SK-N-MC (cell line): Measurements from ENCODE around the gene SDF4.

Experiments
- EZH2 ChIP-seq: fragments of 200-600 bp; sonication (generic); IDR thresholded peaks from one replicate; pipeline ENCODE4 v1.6.1; 2017; ENCODE audit warnings: antibody characterized with exemption
- FOXP2 ChIP-seq: optimal IDR thresholded peaks from 2 replicates; pipeline ENCODE3; 2011; ENCODE audit warnings: mild to moderate bottlenecking, moderate library complexity; ENCODE audit not compliant: insufficient read depth; ENCODE audit errors: extremely low read length, control extremely low read depth
- POLR2AphosphoS5 ChIP-seq: IDR thresholded peaks from 2 replicates; pipeline ENCODE4 v1.6.1; 2012; ENCODE audit warnings: mild to moderate bottlenecking, low read depth, low read length, borderline replicate concordance

GRCh38 chr1:1211541-1212441, 20.0 kb downstream of the SDF4 start:
- no peak for TF ChIP-seq POLR2AphosphoS5
- no peak for TF ChIP-seq EZH2
- TF ChIP-seq FOXP2, result no peak
